ENCODE results near the gene OR1D5.
A peak's percentile ranks its signal among the peaks of the same experiment; 100 is the strongest.
"Not testable (repeated sequence)": the region's sequence is repeated elsewhere in the genome, so short reads cannot be mapped to it uniquely, and the experiment has no call there.

The OR1D5 gene, protein sequence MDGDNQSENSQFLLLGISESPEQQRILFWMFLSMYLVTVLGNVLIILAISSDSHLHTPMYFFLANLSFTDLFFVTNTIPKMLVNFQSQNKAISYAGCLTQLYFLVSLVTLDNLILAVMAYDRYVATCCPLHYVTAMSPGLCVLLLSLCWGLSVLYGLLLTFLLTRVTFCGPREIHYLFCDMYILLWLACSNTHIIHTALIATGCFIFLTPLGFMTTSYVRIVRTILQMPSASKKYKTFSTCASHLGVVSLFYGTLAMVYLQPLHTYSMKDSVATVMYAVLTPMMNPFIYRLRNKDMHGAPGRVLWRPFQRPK

DNA sequence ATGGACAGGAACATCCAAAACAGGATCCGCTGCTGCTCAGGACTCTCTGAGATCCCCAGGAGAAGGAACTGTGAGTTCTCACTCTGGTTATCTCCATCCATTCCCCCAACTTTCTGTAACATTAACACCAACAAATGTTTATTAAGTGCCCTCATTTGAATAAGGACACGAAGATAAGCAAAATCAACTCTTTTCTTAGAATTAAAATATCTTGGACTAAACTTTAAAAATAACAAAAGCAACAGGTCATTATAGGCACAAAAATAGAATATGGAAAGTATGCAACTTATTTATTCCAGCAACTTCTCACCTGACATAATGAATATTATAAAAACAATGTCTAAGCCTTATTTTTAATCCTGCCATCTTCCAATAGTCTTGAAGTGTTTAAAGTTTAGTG lies at the start of gene OR1D5:
Gene OR1D5, minus strand, starts transcription at position 101 of the 400 bp plus-strand sequence. Its CDS starts 0 bp downstream, at position 101.
- not testable (repeated sequence) for DNase-seq (ENCODE audit: low read depth, low spot score); H3K27ac ChIP-seq

DNA sequence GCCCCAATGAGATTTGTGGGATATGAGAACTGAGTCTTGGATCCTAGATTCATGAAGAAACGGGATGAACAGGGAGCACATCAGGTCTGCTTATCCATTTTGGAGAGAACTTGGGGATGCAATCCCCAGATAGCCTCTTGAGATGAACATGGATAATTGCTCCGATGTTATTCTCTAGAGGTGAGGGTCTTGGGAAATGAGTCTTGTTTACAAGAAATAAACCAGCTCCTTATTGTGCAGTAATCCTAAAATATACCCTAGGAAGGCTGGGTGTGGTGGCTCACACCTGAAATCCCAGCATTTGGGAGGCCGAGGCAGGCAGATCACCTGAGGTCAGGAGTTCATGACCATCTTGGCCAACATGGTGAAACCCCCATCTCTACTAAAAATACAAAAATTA lies 40.9 kb upstream of the OR1D5 start, which contains the start of gene OR1D2:
Gene OR1D2, minus strand, starts transcription at position 101 of the 400 bp plus-strand sequence. CDS start 11,426 bp downstream, outside the sequence.
- no peak within 1 kb of the TSS for H3K27ac ChIP-seq
- DNase-seq (ENCODE audit: low read depth, low spot score): no peak

DNA sequence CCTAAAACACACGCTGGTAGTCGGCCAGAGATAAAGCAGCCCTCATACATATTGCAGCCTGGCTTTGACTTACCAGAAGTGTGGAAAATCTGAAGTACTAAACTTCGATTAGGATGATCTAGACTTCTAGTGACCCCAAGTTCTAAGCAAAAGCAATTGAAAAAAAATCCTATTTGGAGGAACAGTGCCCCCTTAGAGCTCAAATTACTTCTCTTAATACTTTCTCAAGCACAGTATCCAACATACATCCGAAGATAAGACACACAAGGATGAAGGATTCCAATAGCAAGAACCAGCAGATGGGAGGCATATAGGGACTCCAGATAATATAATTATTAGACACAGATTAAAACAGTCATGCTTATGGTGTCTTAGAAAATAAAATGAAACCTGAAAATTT lies 10.4 kb upstream of the OR1D5 start:
- not testable (repeated sequence) for H3K27ac ChIP-seq; DNase-seq (ENCODE audit: low read depth, low spot score)

DNA sequence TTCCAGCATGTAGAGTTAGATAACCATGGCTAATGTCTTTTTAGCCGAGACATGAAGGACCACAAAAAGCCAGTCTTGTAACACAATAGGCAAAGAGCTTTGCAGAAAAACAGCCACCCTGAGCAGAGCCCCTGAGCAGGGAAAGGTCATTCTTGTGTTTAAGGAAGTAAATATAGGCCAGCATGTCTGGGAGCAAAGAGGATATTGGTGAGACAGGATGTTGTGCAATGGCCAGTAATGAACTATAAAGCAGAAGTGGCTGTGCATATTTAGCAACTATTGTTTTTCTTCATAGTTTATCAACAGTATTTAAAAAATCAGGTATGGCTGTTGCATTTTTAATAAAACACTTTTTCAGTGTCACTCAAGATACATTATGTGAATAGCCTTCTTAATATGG lies 1.8 kb upstream of the OR1D5 start:
- DNase-seq (ENCODE audit: low read depth, low spot score); H3K27ac ChIP-seq: not testable (repeated sequence)

DNA sequence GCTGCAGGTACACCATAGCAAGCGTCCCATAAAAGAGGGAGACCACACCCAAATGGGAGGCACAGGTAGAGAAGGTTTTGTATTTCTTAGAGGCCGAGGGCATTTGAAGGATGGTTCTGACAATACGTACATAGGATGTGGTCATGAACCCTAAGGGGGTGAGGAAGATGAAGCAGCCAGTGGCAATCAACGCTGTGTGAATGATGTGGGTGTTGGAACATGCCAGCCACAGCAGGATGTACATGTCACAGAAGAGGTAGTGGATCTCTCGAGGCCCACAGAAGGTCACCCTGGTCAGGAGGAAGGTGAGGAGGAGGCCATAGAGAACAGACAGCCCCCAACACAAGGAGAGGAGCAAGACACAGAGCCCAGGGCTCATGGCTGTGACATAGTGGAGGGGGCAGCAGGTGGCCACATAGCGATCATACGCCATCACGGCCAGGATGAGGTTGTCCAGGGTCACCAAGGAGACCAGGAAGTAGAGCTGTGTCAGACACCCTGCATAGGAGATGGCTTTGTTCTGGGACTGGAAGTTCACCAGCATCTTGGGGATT lies 506 bp downstream of the OR1D5 start:
- not testable (repeated sequence) for H3K27ac ChIP-seq; DNase-seq (ENCODE audit: low read depth, low spot score)

DNA sequence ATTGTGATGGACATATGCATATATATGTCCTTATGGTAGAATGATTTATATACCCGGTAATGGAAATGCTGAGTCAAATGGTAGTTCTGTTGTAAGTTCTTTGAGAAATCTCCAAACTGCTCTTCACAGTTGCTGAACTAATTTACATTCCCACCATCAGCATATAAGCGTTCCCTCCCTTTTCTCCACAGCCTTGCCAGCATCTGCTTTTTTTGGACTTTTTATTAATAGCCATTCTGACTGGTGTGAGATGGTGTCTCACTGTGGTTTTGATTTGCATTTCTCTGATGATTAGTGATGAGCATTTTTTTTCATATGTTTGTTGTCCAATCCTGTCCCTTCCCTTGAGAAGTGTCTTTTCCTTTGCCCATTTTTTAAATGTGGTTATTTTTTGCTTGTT lies 8.5 kb downstream of the OR1D5 start:
- not testable (repeated sequence) for DNase-seq (ENCODE audit: low read depth, low spot score); H3K27ac ChIP-seq

DNA sequence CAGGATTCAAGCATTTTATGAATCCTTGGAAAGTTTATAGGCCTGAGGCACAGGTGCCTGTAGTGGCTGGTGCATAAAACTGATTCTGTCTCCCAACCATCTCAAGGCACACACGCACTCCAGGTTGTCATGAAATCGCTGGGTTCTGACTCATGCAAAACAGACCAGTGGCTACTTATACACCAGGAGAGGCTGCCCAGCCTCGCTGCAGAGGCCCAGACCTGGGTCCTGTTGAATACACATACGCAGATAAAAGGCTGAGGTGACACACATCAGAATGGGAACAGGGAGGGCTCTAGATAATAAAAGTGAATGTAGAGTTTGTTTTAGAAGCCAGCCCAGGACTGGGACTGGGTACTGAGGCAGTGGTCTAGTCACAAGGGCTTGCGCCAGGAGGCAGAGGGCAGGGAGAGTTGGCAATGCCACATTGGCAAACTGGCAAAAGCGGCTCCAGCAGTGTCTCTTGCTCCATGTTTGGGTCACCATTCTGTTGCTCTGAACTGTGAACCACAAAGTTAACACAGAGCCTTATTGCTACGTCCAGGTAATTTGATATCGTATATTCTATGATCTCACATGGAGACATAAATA lies 13.6 kb downstream of the OR1D5 start:
- no peak for DNase-seq (ENCODE audit: low read depth, low spot score)
- no peak overlapping the region for H3K27ac ChIP-seq

DNA sequence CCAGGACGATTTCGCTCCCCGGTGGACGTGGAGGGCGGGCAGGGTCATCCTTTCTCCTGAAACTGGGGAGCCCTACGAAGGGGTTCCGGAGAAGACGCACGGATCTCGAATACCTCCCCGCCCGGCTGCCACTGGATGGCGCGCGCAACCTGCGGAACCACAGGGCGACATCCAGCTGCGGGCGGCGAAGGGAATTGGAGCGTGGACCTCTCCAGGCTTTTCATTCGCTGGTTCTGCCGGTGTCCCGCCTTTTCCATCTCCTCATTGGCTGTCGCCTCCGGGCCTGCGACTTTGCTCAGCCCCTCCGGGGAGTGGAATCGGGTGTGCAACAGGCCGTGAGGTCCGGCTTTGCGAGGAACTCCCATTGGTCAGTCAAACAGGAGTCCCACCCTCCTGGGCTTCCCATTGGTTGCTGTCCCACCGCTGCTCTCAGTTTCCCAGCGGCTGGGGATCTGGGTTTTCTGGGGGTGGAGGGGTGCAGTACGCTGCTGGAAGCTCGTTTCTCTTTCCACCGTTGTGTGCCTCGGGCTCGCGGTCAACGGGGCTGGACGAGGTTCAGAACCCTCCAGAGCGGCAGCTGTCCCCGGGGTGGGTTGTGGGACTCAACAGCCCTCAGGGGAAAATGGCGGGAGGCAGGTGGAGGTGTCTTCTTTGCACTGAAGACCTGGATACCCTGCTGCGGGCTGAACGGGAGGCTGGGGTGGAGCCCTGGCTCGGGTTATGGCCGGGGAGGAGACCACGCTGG lies 14.5 kb downstream of the OR1D5 start:
- H3K27ac ChIP-seq: peak overlapping the region; percentile 14
- peak; percentile 95 for DNase-seq (ENCODE audit: low read depth, low spot score)

DNA sequence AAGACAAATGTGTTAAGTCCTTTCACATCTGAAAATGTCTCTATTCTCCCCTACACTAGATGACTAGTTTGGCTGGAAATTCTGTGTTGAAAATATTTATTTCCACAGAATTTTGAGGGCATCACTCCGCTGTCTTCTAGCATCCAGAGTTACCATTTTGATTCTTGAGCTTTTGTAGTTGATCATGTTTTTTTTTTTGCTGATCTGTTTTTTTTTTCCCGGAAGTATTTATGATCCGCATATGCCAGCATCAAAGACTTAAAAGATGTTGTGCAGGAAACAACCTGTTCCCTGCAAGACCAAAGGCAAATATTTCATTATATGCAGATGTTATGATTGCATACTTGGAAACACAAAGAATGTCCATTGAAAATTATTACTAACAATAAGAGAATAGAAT lies 16.7 kb downstream of the OR1D5 start:
- no peak for DNase-seq (ENCODE audit: low read depth, low spot score)
- H3K27ac ChIP-seq: no peak overlapping the region

DNA sequence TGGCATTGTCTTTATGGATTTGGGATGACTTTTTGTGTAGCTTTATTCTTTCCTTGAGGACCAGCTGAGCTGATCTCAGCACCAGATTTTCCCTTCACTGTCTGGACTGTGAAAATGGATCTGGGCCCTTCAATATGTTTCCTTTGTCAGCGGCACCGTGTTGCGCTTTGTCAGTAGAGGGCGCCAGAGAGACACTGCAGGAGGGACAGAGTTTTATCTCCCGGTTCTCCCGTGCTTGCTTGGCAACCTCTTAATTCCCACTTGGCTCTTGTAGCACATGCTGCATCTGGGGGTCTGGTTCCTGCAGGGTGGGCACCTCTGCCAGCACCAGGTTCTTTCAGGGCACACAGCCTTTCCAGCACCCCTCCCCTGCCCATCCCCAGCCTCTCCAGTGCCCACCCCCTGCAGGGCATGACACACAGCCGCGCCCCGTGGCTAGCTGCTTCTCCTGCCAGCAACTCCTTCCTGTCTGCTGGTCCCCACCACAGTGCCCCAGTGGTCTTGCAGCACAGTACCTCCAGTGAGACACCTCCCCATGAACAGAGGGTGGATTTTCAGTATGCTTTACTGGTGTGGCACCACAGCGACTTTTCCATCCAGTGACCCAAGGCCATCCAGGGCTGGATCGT lies 19.6 kb downstream of the OR1D5 start:
- DNase-seq (ENCODE audit: low read depth, low spot score): no peak
- no peak overlapping the region for H3K27ac ChIP-seq

DNA sequence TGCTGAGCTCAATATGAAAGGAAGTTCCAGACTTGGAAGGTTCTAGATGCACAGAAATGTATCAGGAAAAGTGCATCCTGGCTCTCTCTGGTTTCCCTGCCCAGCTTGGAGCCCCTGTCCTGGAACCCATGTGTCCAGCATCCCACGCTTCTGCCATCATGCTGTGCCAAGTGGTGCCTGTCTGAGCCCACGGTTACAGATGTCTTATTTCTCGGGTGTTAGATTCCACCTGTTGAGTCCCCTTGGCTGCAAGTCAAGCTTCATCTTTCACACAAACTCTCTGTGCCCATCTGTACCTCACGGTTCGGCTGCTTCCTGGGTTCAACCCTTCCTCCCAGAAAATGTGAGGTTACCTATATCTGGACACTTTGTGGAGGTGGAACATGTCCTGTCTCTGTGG lies 22.5 kb downstream of the OR1D5 start:
- H3K27ac ChIP-seq: no peak overlapping the region

DNA sequence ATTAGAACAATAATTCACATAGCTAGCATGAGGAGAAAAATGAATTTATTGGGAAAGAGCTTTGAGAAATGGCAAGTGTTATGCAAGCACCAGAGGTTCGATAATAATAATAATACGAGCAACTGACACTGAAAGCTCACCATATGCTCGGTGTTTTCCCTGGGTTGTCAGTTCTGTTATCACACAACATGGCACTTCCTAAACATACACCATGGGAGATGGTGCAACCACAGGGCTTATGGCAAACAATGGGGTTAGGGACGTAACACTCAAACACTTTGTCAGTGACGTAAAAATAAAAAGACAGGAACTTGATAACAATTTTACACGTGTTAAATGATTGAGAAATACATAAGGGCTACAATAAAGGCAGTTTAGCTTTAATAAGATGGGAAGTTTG lies 23.7 kb downstream of the OR1D5 start:
- DNase-seq (ENCODE audit: low read depth, low spot score): no peak

More for the DNA sequence above, 22.5 kb downstream of the OR1D5 start:
- DNase-seq (ENCODE audit: low read depth, low spot score): no peak

DNA sequence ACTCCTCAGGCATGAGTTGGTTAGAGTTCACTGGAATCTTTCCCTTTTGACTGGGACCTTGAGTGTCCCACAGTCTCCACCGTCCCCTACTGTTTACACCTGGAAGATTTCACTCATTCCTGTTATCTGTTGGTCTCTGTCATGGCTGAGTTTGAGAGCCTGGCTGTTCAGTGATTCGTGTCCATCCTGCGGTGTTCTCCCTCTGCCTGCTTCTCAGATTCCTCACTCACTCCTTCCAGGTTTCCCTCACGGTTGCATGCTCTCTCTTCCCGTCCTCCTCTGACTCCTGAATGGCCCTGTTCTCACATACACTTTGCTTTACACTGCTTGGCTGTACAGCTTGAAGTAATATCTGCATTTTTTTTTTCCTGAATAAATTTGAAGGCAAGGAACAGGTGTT lies 24.5 kb downstream of the OR1D5 start:
- no peak for DNase-seq (ENCODE audit: low read depth, low spot score)

More for the DNA sequence above, 23.7 kb downstream of the OR1D5 start:
- H3K27ac ChIP-seq: no peak overlapping the region

DNA sequence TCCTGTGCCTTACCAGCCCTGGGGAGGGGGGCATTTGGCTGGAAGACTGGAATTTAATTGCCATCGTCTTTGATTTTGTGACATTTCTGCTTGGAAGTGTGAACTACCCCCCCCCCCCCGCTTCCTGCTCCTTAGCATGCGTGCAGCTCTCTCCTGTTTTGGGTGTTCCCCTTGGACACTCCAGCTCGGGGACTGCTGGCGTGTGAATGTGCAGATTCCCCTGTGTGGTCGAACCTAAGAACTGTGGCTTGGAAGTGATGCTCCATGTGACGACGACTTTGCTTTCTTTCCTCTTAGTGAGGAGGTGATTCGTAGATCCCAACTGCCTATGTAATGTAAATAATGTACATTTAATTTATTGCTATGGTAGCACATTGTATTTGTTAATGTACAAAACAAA lies 26.1 kb downstream of the OR1D5 start:
- DNase-seq (ENCODE audit: low read depth, low spot score): no peak
- H3K27ac ChIP-seq: no peak overlapping the region

More for the DNA sequence above, 24.5 kb downstream of the OR1D5 start:
- no peak overlapping the region for H3K27ac ChIP-seq

DNA sequence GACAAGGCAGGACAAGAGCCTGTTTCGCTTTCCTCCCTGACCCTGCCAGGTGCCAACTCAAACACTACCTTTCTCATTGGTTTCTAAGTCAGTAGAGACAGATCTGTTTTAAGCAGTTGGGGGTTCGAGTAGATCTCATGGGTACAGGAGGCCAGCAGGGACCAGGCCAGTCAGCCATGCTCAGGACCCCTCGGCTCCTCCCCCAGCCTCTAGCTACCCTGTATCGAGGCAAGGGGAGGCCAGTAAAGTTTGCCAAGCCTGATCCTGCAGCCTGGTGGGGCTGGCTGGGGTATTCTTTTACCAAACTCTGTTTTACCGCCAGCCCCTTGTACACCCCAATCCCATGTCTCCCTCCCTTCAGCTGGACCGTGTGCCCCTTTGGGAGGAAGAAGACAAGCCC lies 26.6 kb downstream of the OR1D5 start:
- no peak overlapping the region for H3K27ac ChIP-seq
- no peak for DNase-seq (ENCODE audit: low read depth, low spot score)

DNA sequence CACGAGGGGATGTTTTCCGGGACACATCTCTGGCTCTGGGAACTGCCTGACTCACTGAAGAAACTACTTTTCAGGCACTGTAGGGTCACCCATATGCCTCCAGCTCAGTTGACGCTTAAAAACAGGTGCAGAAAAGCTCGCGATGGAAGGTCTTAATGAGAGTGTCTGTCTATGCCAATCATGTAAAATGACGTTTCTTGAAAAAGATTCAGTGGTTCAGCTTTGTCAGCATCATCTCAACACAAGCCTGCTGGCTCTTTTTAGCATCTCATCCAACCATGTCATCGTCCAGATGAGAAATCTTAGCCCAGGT lies 27.5 kb downstream of the OR1D5 start:
- no peak overlapping the region for H3K27ac ChIP-seq

DNA sequence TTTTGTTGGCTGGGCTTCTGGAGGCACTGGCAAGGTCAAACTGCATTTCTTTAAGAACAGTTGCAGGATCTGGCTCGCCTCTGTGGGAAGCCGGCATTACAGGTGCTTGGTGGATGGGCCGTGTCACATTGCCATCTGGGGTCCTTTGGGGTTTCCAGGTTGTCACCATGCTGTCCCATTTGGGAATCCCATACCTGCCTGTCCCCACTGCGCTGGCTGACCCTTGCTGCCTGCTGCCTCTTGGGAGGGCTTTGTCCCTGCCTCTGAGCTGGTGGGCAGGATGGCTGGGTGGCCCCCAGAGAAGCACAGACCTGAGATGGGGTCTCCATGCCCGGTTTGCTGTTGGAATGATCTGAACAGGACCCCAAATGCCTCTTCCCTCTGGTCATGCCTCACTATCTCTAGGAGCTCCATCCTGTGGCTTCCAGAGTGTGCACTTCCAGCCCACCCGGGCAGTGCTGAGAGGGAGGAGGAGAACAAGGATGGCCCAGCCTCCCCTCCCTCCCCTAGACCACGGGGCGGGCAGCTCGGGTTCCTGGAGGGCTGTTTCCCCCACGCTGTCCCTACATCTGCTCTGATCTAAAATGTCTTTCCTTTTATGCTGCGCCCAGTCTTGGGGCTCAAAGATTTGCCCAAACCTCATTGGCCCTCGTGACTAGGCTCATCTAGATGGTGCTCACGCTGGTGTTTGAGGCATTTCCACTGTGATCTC lies 28.0 kb downstream of the OR1D5 start:
- no peak for DNase-seq (ENCODE audit: low read depth, low spot score)
- H3K27ac ChIP-seq: no peak overlapping the region

More for the DNA sequence above, 27.5 kb downstream of the OR1D5 start:
- no peak for DNase-seq (ENCODE audit: low read depth, low spot score)

DNA sequence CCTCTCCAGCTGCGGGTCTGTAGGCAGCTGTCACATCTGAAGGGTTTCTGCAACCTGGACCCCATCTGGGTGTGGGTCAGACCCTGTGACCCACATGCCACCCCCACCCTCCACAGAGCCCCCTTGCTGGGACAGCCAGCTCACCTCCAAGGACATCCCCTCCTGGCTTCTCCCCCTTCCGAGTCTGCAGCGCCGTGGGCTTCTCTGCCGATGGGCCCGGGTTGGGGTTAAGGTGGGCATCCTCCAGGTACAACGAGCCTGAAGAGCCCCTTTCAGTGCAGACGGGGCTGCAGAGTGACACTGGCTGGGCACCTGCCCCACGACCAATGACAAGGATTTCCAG lies 28.9 kb downstream of the OR1D5 start:
- DNase-seq (ENCODE audit: low read depth, low spot score): no peak

DNA sequence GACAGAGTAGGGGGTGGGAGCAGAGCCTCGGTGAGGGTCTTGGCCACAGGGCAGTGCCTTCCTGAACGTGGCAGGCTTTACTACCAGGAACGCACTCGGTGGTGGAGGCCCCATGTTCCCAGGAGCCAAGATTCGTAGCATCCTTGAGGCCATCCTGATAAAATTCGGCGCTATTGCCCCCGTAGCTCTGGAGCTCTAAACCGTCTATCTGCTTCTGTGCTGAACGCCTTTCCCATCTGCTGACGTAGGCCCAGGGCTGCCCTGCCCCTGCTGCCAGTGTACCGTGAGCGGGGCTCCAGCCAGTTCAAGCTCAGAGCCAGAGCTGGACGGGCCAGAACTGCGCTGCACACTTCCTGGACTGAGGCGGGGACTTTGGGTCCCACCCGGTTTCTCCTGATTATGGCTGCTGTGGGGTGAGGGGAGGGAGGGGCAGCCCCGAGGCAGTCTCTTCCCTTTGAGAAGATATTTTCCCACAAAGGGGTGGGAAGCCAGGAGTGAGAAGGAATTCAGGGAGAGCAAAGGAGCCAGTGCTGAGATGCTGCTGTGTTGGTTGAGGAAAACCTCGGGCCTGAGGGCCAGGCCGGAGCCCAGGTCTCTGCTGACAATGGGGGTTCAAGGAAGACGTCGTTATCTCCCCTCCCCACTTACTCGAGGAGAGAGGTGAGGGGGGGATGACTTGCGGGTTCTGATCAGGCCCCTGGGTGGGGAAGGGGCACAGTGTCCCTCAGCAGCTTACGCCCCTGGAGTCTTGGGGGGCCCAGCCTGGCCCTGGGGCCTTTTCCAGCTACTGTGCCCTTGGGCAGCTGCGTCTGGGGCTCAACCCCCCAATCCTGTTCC lies 29.4 kb downstream of the OR1D5 start:
- H3K27ac ChIP-seq: no peak overlapping the region
- DNase-seq (ENCODE audit: low read depth, low spot score): no peak

More for the DNA sequence above, 28.9 kb downstream of the OR1D5 start:
- no peak overlapping the region for H3K27ac ChIP-seq
